Activated CD4-positive, CD25-positive, alpha-beta regulatory T cell (primary cell): ENCODE data around the gene MAFG.
"Not testable (repeated sequence)": the region's sequence is repeated elsewhere in the genome, so short reads cannot be mapped to it uniquely, and the experiment has no call there.

Experiments used
- DNase-seq, 4 experiments: peaks; one replicate each; lab custom pipeline; 2025; lab: John Stamatoyannopoulos, UW

MAFG gene

DNA sequence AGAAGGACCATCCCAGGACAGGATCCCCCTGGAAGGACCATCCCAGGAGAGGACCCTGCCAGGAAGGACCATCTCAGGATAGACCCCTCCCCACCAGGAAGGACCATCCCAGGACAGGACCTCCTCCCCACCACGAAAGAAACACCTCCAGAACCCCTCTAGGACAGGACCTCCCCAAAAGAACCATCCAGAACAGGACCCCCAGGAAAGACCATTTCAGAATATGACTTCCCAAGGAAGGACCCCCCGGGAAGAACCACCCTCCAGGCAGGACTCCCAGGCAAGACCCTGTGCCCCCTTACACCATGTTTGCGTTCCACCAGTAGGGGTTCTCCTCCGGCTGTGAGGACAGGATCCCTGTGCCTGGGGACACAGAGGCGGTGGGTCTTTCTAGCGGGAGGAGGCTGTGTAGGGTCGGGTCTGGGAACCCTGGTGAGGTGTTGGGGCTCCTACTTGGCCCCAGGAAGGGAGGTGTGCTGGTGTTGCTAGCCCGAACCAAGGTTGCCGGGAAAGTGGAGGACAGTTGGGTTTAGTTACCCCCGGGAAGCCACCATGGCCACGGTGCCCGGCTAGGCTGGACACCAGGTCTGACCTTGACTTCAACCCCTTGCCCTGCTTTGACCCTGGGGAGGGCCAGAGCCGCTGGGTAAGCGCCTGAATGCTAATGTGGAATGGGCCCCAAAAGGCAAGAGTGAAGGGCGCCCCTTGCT, 31.3 kb upstream of the MAFG start:
- no peak for DNase-seq

DNA sequence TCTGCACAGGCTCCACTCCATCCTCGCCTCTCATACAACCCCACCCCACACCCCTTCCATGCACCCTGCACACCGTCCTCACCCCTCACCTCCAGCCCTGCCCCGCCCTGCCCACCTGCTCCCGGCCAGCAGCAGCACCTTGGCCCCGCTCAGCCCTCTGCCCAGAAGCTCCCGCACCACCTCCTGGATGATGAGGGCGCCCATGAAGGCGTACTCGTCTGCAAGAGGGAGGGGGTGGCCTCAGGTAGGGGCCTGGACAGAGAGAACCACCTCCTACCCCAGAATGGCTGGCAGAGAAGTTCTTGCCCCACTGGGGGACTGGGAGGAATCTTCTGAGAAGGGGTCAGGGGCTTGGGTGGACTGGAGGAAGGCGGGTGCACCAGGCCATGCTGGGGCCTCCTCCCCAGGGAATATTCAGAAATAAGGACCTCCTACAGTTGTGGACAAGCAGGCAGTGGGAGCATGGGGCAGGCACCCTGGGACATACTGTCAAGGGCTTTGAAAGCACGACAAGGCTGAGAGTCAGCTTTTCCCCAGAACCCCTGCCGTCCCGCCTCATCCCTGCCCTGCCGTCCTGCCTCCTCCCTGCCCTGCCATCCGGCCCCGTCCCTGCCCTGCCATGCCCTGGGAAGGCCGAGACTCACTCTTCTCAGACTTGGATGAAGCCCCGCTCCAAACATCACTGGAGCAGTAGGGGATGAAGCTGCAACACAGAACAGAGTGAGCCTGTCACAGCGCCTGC, 30.3 kb upstream of the MAFG start:
- no peak for DNase-seq

GRCh38 chr17:81956607-81957589, 29.4 kb upstream of the MAFG start:
- DNase-seq = no peak

GRCh38 chr17:81955756-81956544, 28.4 kb upstream of the MAFG start:
- no peak for DNase-seq

- no peak for DNase-seq
These were observed 27.6 kb upstream of the MAFG start for GRCh38 chr17:81955058-81955681.

DNA sequence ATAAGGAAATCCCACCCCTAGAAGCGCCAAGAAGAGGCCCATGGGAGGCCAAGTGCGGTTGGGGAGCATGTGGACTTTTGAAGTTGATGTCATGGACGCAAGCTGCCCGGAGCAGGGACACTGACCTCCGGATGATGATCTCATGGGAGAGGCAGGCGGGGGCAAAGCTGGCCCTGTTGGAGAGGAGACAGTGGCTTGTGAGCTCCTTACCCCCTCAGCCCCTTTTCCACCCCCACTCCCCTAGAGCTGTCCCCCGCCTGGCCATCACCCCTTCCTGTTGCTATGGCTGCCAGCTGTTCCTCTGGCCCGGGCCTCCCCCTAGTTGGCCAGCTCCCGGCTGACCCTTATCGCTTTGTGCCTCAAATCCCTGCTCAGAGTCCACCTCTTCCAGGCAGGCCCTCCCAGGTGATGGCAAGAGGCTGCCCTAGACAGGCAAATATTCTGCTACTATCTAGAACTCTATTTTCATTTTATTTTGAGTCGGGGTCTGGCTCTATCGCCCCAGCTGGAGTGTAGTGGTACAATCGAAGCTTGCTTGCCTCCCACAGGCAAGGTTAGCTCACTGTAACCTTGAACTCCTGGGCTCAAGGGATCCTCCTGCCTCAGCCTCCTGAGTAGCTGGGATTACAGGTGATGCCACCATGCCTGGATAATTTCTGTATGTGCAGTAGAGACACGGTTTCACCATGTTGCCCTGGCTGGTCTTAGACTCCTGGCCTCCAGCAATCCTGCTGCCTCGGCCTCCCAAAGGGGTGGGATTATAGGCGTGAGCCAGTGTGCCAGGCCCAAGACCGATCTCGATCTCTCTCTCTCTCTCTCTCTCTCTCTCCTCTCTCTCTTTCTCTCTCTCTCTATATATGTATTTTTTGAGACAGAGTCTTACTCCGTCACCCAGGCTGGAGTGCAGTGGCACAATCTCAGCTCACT, 26.9 kb upstream of the MAFG start:
- no peak for DNase-seq

- not testable (repeated sequence) for DNase-seq
These were observed 25.9 kb upstream of the MAFG start for GRCh38 chr17:81953443-81953842.

DNA sequence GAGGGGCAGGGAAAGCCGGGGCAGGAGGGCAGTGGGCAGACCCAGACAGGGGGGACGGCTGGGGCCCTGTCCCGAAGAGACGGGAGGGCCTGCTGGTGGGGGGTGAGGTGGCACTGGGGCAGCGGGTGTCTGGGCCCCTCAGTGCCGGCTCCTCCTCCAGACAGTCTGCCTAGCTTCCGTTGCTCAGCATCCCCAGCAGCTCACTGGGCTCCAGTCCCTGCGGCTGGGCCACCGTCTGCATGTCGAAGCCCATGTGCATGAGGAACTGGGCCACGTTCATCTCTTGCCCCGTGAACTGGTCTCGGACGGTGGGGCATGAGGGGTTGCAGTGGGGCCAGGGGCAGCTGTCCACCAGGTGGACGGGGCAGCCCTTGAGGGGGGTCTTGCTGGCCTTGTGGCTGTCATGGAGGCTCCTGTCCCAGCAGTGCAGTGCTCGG, 25.3 kb upstream of the MAFG start:
- no peak for DNase-seq

GRCh38 chr17:81951785-81952684, 24.5 kb upstream of the MAFG start:
- DNase-seq = no peak

DNA sequence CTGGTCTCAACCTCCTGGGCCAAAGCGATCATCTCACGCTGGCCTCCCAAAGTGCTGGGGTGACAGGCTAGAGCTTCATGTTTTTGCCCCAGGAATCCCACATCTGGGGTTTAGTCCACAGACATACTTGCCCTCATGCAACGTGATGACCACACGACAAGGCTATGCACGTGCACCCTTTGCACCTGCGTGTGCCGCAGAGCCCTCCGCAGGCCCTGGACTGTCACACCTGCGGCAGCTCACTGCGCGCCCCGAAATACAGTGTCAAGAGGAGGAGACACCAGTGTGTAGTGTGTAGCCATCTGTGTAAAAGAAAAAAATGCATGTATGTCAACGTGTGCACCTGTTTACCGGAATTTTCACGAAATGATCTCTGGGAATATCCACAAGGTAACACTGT, 23.0 kb upstream of the MAFG start:
- no peak for DNase-seq

GRCh38 chr17:81948635-81949378, 21.3 kb upstream of the MAFG start:
- DNase-seq = no peak

- DNase-seq = no peak
These were observed 19.7 kb upstream of the MAFG start, which contains the start of gene MYADML2 for GRCh38 chr17:81947189-81947588. Gene MYADML2 (minus strand): TSS chr17:81947233. CDS start chr17:81941741, 5,492 bp downstream.

- DNase-seq = no peak
These were observed 17.3 kb upstream of the MAFG start for GRCh38 chr17:81944858-81945257.

- DNase-seq = no peak
These were observed 14.6 kb upstream of the MAFG start for GRCh38 chr17:81942167-81942553.

GRCh38 chr17:81941484-81942166, 14.1 kb upstream of the MAFG start:
- DNase-seq = no peak

DNA sequence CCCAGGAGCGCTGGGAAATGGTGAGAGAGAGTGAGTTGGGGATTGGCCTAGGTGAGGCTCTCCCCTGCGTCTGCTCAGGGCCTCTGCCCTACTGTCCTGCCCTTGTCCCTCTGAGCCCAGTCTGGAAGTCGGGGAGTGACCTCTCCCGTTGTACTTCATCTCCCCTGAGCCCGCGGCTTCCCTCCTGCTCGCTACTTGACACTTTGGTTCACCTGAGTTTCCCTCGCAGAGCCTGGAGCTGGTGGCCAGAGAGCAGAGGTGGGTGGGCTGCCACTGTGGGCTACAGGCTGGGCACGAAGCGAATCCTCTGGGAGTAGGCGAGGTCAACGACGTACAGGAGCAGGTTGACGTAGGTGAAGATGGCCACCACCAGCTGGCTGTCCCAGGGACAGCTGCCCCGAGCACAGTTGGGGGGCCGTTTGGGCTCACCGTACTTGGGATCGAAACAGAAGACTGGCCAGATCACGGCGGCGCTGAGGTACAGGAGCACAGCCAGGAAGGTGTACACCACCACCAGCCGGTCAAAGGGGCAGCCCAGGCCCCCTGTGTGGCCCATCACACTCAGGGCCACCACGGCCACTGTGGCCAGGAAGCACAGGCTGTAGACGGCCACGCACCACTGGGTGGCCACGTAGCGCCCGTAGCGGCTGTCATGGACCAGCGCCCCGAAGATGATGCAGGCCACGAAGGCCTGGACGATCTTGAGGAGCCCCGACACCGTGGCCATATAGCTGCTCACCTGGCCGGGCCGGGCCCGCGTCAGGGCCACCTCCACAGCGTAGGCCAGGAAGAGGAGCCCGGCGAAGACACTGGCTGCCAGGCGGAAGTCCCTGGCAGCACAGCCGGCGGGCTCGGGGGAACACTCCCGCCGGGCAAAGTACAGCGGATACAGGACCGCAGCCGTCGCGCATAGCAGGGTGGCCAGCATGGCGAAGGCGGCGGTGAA, 13.3 kb upstream of the MAFG start:
- no peak for DNase-seq
